Activated CD4-positive, alpha-beta T cell treated with anti-CD3 and anti-CD28 coated beads for 48 hours (primary cell): ENCODE data around the gene C1QTNF9B.

ENCODE experiments used
- DNase-seq: peaks from one replicate; pipeline ENCODE4 v3.0.0-alpha.2; 2020

Gene C1QTNF9B

GRCh38 chr13:23856008-23856750 is 41.1 kb downstream of the C1QTNF9B start:
- DNase-seq = no peak

- DNase-seq = no peak
Observed at GRCh38 chr13:23855360-23855759, 41.9 kb downstream of the C1QTNF9B start.

GRCh38 chr13:23852351-23852750 is 45.0 kb downstream of the C1QTNF9B start:
- DNase-seq = no peak

GRCh38 chr13:23851106-23851505 is 46.2 kb downstream of the C1QTNF9B start:
- no peak for DNase-seq

GRCh38 chr13:23850134-23850533 is 47.2 kb downstream of the C1QTNF9B start:
- DNase-seq = no peak

GRCh38 chr13:23849670-23850069 is 47.6 kb downstream of the C1QTNF9B start:
- DNase-seq = no peak

- no peak for DNase-seq
Observed at GRCh38 chr13:23848646-23849141, 48.6 kb downstream of the C1QTNF9B start.

- DNase-seq = no peak
Observed at GRCh38 chr13:23848019-23848418, 49.3 kb downstream of the C1QTNF9B start.

GRCh38 chr13:23847497-23847896 is 49.8 kb downstream of the C1QTNF9B start:
- no peak for DNase-seq

GRCh38 chr13:23845105-23845725 is 52.1 kb downstream of the C1QTNF9B start:
- no peak for DNase-seq

- DNase-seq = no peak
Observed at GRCh38 chr13:23844132-23844531, 53.2 kb downstream of the C1QTNF9B start.

- no peak for DNase-seq
Observed at GRCh38 chr13:23843436-23843835, 53.9 kb downstream of the C1QTNF9B start.

GRCh38 chr13:23842406-23842805 is 54.9 kb downstream of the C1QTNF9B start:
- DNase-seq = no peak
